Epithelial cell of esophagus (primary cell): ENCODE results near the gene EVA1A.
A peak's percentile ranks its signal among the peaks of the same experiment; 100 is the strongest.

ENCODE experiments used
- DNase-seq: peaks from one replicate; pipeline ENCODE4 v3.0.0; 2010; ENCODE audit warnings: low read depth
- H3K4me3 ChIP-seq: 2 replicates; pipeline ENCODE4 v1.5.1; 2011; ENCODE audit warnings: mild to moderate bottlenecking, low read length, control low read depth
- CTCF ChIP-seq: IDR thresholded peaks from 2 replicates; pipeline ENCODE4 v1.5.1; 2011; ENCODE audit warnings: low read depth, mild to moderate bottlenecking, low read length, control low read depth, inconsistent platforms; ENCODE audit not compliant: insufficient read depth; ENCODE audit errors: missing control alignments

Gene EVA1A

GRCh38 chr2:75577280-75577679, 16.5 kb upstream of the EVA1A start:
- TF ChIP-seq CTCF = no peak
- H3K4me3 ChIP-seq = no peak overlapping the region
- DNase-seq = peak; percentile 85

GRCh38 chr2:75574106-75574505, 13.4 kb upstream of the EVA1A start:
- DNase-seq = peak; percentile 34
- TF ChIP-seq CTCF = no peak

GRCh38 chr2:75573145-75573878, 12.6 kb upstream of the EVA1A start:
- no peak for TF ChIP-seq CTCF
- no peak overlapping the region for H3K4me3 ChIP-seq
- DNase-seq = peak; percentile 91

More at GRCh38 chr2:75574106-75574505, 13.4 kb upstream of the EVA1A start:
- H3K4me3 ChIP-seq = no peak overlapping the region

GRCh38 chr2:75571730-75572430, 11.1 kb upstream of the EVA1A start:
- peak; percentile 36 for DNase-seq
- H3K4me3 ChIP-seq = no peak overlapping the region
- no peak for TF ChIP-seq CTCF

GRCh38 chr2:75570948-75571729, 10.4 kb upstream of the EVA1A start:
- H3K4me3 ChIP-seq = no peak overlapping the region
- TF ChIP-seq CTCF = no peak
- DNase-seq = peak; percentile 44

- no peak for TF ChIP-seq CTCF
- H3K4me3 ChIP-seq = no peak overlapping the region
- DNase-seq = no peak
These were observed 9.5 kb upstream of the EVA1A start for GRCh38 chr2:75570024-75570947.
